ENCODE measurements around the gene DAZAP1. TPM values are rescaled to one million over a fixed set of nuclear protein-coding genes. Genes with fewer than 3 reads are reported as not detected.
"Not testable (repeated sequence)": the region's sequence is repeated elsewhere in the genome, so short reads cannot be mapped to it uniquely, and the experiment has no call there.

DAZAP1 gene
- total and polyA plus RNA-seq, 5 donors = 65.3 to 92.1 (median 82.7) TPM

DNA sequence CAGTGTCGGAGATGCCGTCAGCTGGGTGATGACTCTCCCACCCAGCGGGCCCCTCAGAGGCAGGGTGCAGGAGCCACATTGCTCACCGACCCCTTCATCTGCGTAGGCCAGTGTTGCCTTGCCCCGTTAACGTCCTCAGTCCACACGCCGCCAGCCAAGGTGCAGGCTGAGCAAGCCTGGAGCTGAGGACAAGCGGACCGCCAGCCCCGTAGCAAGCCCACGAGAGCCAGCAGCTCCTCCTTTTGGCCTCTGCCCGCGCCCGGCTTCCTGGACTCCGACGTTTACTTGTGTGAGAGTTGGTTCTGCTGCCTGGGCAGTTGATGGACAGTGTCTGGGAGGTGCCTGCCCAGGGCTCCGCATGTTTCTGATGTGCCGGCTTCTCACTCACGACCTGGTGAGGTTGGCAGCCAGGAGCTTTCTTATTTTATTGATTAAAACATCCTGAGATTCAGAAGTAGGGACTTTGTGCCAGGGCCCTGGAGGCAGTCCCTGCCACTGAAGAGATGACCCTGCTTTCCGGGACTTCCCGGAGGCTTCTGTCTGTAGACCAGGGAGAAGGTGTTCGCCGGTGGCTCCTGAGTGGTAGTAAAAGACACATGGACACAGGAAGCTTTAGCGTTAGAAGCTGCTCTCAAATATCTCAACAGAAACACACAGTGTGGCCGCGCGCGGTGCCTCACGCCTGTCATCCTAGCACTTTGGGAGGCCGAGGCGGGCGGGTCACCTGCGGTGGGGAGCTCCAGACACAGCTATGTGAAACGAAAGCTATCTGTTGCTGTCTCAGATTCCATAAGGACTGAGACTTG, 5.8 kb downstream of the DAZAP1 start:
- H3K4me3 ChIP-seq (ENCODE audit: low read length) = no peak overlapping the region
- H3K27ac ChIP-seq (ENCODE audit: low read length) = no peak overlapping the region
- no peaks in the 10 kb centered on the region for H3K27me3 ChIP-seq (ENCODE audit: control insufficient read depth, insufficient read depth)
- peaks cover 41% of the 10 kb centered on the region for H3K4me1 ChIP-seq (ENCODE audit: control insufficient read depth, insufficient read depth, low read length)
- 75% methylated on average over 36 of the region's 36 CpGs for WGBS
- DNase-seq (peak in 1 of 3 donors; percentile 67), ATAC-seq (no peak)
- intact Hi-C loops (cut with DNase I) = no loop called here
- no peaks in the 10 kb centered on the region for H3K9me3 ChIP-seq (ENCODE audit: control insufficient read depth, low read length)

DNA sequence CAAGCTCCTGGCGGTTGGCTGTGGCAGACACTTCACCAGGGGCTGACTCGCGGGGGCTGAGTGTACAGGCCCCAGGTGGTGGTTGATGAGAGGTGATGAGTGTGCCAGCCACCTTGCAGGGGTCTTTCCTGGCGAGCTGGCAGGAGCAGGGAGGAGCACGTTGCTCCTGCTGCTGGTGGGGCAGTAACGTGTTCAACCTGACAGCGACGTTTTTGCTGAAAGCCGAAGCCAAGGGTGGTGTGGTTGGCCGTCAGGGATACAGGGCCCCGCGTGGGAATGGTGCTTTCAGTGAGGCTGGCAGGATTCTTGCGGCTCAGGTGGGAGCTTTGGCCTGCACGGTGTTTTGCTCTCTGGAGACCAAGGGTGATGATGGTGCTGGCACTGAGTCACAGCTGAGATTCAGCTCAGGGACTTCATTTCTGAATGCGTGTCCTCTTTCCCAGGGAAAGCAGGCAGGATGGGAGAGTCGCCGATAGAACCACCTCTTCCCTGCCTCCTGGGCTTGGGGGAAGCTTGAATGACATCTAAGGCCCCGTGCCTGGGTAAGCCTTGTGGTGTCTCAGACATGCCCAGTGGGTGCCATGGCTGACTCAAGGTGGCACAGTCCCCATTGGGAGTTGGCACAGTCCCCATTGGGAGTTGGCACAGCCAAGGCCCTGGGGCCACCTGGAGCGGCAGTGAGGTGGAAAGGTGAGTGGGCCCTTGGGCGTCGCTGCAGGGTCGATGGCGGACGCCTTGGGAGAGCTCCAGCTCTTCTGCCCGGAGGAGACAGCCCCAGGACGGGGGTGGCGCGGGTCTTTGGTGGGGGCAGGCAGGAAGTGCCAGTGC, 8.8 kb downstream of the DAZAP1 start:
- no peak overlapping the region for H3K4me3 ChIP-seq (ENCODE audit: low read length)
- no peaks in the 10 kb centered on the region for H3K27me3 ChIP-seq (ENCODE audit: control insufficient read depth, insufficient read depth)
- 52% methylated on average over 28 of the region's 28 CpGs for WGBS
- H3K9me3 ChIP-seq (ENCODE audit: control insufficient read depth, low read length) = no peaks in the 10 kb centered on the region
- DNase-seq (peak in 1 of 3 donors; percentile 60), ATAC-seq (no peak)
- peak overlapping the region; percentile 55 for H3K27ac ChIP-seq (ENCODE audit: low read length)
- intact Hi-C loops (cut with DNase I) = no loop called here
- peaks cover 35% of the 10 kb centered on the region for H3K4me1 ChIP-seq (ENCODE audit: control insufficient read depth, insufficient read depth, low read length)

DNA sequence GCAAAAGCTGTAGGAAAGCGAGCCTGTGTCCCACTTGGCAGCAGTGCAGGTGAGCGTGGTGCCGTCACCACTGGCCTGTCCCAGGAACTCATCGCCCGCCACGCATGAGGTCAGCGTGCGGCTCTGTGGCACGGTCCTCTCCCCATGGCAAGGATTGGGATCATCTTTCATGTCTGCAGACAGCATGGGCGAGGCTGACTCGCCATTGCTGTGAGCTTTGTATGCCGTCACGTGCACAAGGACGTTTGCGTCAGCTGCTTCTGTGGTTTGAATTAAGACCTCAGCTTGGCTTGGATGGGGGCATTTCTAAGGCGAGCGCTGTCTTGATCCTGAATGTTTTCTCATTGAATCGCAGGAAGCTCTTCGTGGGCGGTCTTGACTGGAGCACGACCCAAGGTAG, 9.8 kb downstream of the DAZAP1 start:
- H3K27me3 ChIP-seq (ENCODE audit: control insufficient read depth, insufficient read depth) = no peaks in the 10 kb centered on the region
- H3K4me3 ChIP-seq (ENCODE audit: low read length) = no peak overlapping the region
- no peak overlapping the region for H3K27ac ChIP-seq (ENCODE audit: low read length)
- ATAC-seq (no peak), DNase-seq (peak in 2 of 3 donors; percentile 52 to 57)
- 81% methylated on average over 21 of the region's 21 CpGs for WGBS
- peaks cover 30% of the 10 kb centered on the region for H3K4me1 ChIP-seq (ENCODE audit: control insufficient read depth, insufficient read depth, low read length)
- H3K9me3 ChIP-seq (ENCODE audit: control insufficient read depth, low read length) = no peaks in the 10 kb centered on the region
- intact Hi-C loops (cut with DNase I) = no loop called here

GRCh38 chr19:1417681-1418495, 10.5 kb downstream of the DAZAP1 start:
- Histone ChIP-seq H3K27ac (ENCODE audit: low read length) (peak overlapping the region; percentile 6), H3K9me3 (ENCODE audit: control insufficient read depth, low read length) (no peaks in the 10 kb centered on the region), H3K4me1 (ENCODE audit: control insufficient read depth, insufficient read depth, low read length) (peaks cover 30% of the 10 kb centered on the region), H3K27me3 (ENCODE audit: control insufficient read depth, insufficient read depth) (no peaks in the 10 kb centered on the region), H3K4me3 (ENCODE audit: low read length) (no peak overlapping the region)
- DNase-seq = peak in 2 of 3 donors; percentile 60 to 67
- peak in 1 of 2 donors; percentile 16 for ATAC-seq
- WGBS = 47% methylated on average over 30 of the region's 30 CpGs
- intact Hi-C loops (cut with DNase I) = no loop called here

DNA sequence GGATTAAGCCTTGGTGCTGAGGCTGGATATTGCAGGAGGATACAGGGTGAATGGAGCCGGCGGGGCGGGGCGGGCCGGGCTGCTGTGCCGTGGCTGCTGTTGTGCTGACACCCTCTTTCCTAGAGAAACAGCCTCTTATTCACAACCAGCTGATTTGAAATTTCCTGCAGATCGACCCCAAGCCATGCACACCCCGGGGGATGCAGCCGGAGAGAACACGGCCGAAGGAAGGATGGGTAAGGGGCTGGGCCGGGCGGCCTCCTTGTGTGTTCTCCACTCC, 11.1 kb downstream of the DAZAP1 start:
- H3K27me3 ChIP-seq (ENCODE audit: control insufficient read depth, insufficient read depth) = no peaks in the 10 kb centered on the region
- H3K4me1 ChIP-seq (ENCODE audit: control insufficient read depth, insufficient read depth, low read length) = peaks cover 30% of the 10 kb centered on the region
- ATAC-seq = no peak
- H3K9me3 ChIP-seq (ENCODE audit: control insufficient read depth, low read length) = no peaks in the 10 kb centered on the region
- peak in 1 of 3 donors; percentile 58 for DNase-seq
- 59% methylated on average over 13 of the region's 13 CpGs for WGBS
- intact Hi-C loops (cut with DNase I) = no loop called here
- no peak overlapping the region for H3K4me3 ChIP-seq (ENCODE audit: low read length)
- no peak overlapping the region for H3K27ac ChIP-seq (ENCODE audit: low read length)

- Histone ChIP-seq H3K9me3 (ENCODE audit: control insufficient read depth, low read length) (no peaks in the 10 kb centered on the region), H3K4me1 (ENCODE audit: control insufficient read depth, insufficient read depth, low read length) (peaks cover 30% of the 10 kb centered on the region), H3K27ac (ENCODE audit: low read length) (peak overlapping the region; percentile 44), H3K4me3 (ENCODE audit: low read length) (no peak overlapping the region), H3K27me3 (ENCODE audit: control insufficient read depth, insufficient read depth) (no peaks in the 10 kb centered on the region)
- DNase-seq = peak in 2 of 3 donors; percentile 53 to 54
- intact Hi-C loops (cut with DNase I) = no loop called here
- ATAC-seq = peak; percentile 28 to 36
- 67% methylated on average over 21 of the region's 21 CpGs for WGBS
Observed at GRCh38 chr19:1418951-1419738, 11.8 kb downstream of the DAZAP1 start.

DNA sequence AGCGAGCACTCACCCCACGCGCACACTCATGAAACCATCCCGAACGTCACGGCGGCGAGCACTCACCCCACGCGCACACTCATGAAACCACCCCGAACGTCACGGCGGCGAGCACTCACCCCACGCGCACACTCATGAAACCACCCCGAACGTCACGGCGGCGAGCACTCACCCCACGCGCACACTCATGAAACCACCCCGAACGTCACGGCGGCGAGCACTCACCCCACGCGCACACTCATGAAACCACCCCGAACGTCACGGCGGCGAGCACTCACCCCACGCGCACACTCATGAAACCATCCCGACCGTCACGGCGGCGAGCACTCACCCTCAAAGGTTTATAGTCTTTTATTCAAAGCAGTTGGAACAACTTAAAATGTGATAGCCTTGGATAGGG, 12.7 kb downstream of the DAZAP1 start:
- H3K4me1 ChIP-seq (ENCODE audit: control insufficient read depth, insufficient read depth, low read length) = peaks cover 28% of the 10 kb centered on the region
- DNase-seq; intact Hi-C loops (cut with DNase I); H3K4me3 ChIP-seq (ENCODE audit: low read length); H3K9me3 ChIP-seq (ENCODE audit: control insufficient read depth, low read length); H3K27ac ChIP-seq (ENCODE audit: low read length); H3K27me3 ChIP-seq (ENCODE audit: control insufficient read depth, insufficient read depth); ATAC-seq: not testable (repeated sequence)
- WGBS = 97% methylated on average over 28 of the region's 43 CpGs

- no peak for DNase-seq
- Histone ChIP-seq H3K9me3 (ENCODE audit: control insufficient read depth, low read length) (no peaks in the 10 kb centered on the region), H3K4me1 (ENCODE audit: control insufficient read depth, insufficient read depth, low read length) (peaks cover 25% of the 10 kb centered on the region), H3K27ac (ENCODE audit: low read length) (no peak overlapping the region), H3K27me3 (ENCODE audit: control insufficient read depth, insufficient read depth) (no peaks in the 10 kb centered on the region), H3K4me3 (ENCODE audit: low read length) (no peak overlapping the region)
- 91% methylated on average over 15 of the region's 15 CpGs for WGBS
- ATAC-seq = no peak
- intact Hi-C loops (cut with DNase I) = no loop called here
Observed at GRCh38 chr19:1420590-1420989, 13.2 kb downstream of the DAZAP1 start.

DNA sequence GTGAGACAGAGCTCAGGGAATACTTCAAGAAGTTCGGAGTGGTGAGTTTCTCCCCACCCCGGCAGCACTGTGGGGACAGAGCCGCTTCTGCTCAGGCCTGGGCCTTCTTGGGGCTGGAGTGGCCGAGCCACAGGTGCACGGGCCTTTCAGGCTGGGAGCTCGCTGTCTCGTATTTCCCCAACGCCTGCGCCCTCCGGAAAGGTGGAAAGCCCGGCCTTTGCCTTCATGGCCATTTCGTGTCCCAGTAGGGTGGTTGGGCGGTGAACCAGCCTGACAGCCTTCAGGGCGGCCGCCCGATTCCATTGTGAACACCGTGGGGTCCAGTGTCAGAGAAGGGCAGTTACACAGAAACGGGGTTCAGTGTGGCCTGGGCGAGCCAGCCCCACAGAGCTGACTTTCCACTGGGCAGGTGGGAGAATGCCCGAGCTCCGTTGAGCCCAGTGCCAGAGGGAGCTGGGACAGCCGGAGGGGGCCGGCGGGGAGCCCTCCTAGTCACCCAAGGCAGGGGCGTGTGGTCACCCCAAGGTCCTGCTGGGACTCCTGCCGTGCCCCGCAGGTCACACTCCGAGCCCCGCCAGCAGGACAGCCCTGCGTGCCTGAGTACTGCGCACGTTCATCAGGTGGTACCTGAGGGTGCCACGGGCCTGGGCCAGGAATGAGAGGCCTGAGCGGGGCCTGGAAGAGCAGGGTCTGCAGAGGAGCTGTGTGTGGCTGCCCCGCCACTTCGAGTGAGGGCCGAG, 14.0 kb downstream of the DAZAP1 start:
- 94% methylated on average over 37 of the region's 37 CpGs for WGBS
- no peak for ATAC-seq
- H3K27ac ChIP-seq (ENCODE audit: low read length) = no peak overlapping the region

GRCh38 chr19:1421958-1422305, 14.5 kb downstream of the DAZAP1 start:
- no peaks in the 10 kb centered on the region for H3K9me3 ChIP-seq (ENCODE audit: control insufficient read depth, low read length)
- peaks cover 14% of the 10 kb centered on the region for H3K4me1 ChIP-seq (ENCODE audit: control insufficient read depth, insufficient read depth, low read length)
- 86% methylated on average over 22 of the region's 22 CpGs for WGBS
- intact Hi-C loops (cut with DNase I) = no loop called here
- H3K27me3 ChIP-seq (ENCODE audit: control insufficient read depth, insufficient read depth) = no peaks in the 10 kb centered on the region
- no peak overlapping the region for H3K4me3 ChIP-seq (ENCODE audit: low read length)
- peak in 2 of 3 donors; percentile 33 to 53 for DNase-seq
- H3K27ac ChIP-seq (ENCODE audit: low read length) = no peak overlapping the region
- no peak for ATAC-seq

More for the DNA sequence above, 14.0 kb downstream of the DAZAP1 start:
- intact Hi-C loops (cut with DNase I) = no loop called here
- H3K9me3 ChIP-seq (ENCODE audit: control insufficient read depth, low read length) = no peaks in the 10 kb centered on the region
- DNase-seq = peak in 2 of 3 donors; percentile 44 to 45
- peaks cover 18% of the 10 kb centered on the region for H3K4me1 ChIP-seq (ENCODE audit: control insufficient read depth, insufficient read depth, low read length)
- H3K27me3 ChIP-seq (ENCODE audit: control insufficient read depth, insufficient read depth) = no peaks in the 10 kb centered on the region
- H3K4me3 ChIP-seq (ENCODE audit: low read length) = no peak overlapping the region

Measured in right cardiac atrium (tissue), 5 donors.